Astrocyte (in vitro differentiated cells and primary cell): ENCODE results near the gene ATXN7L1. TPM values are rescaled to one million over a fixed set of nuclear protein-coding genes. Genes with fewer than 3 reads are reported as not detected.

Experiments
- DNase-seq: peaks from one replicate; pipeline ENCODE4 v3.0.0-alpha.2; 2010; ENCODE audit warnings: low read depth
- FAIRE-seq: peaks from 2 replicates; lab custom pipeline; 2011; peaks lifted over from hg19 to GRCh38; lab: Jason Lieb, UNC
- H2AFZ ChIP-seq: 2 replicates; pipeline ENCODE4 v1.6.0; 2012; ENCODE audit warnings: low read depth, low read length, inconsistent platforms
- H3K27ac ChIP-seq: 2 replicates; pipeline ENCODE4 v1.5.1; 2011; ENCODE audit warnings: low read depth, low read length, inconsistent platforms
- H3K27me3 ChIP-seq: 2 replicates; pipeline ENCODE4 v1.6.0; 2011; ENCODE audit warnings: low read length, inconsistent platforms; ENCODE audit not compliant: insufficient read depth
- H3K36me3 ChIP-seq: 2 replicates; pipeline ENCODE4 v1.5.1; 2011; ENCODE audit warnings: low read length, inconsistent platforms; ENCODE audit not compliant: insufficient read depth
- H3K4me1 ChIP-seq: 2 replicates; pipeline ENCODE4 v1.5.1; 2011; ENCODE audit warnings: low read length, inconsistent platforms; ENCODE audit not compliant: insufficient read depth
- H3K4me2 ChIP-seq: 2 replicates; pipeline ENCODE4 v1.6.0; 2012; ENCODE audit warnings: low read length, inconsistent platforms
- H3K4me3 ChIP-seq: 2 replicates; pipeline ENCODE4 v1.5.1; 2011; ENCODE audit warnings: low read depth, mild to moderate bottlenecking, low read length, inconsistent platforms; ENCODE audit not compliant: insufficient read depth
- H3K79me2 ChIP-seq: 2 replicates; pipeline ENCODE4 v1.6.0; 2012; ENCODE audit warnings: mild to moderate bottlenecking, low read length, inconsistent platforms; ENCODE audit not compliant: insufficient read depth
- H3K9ac ChIP-seq: 2 replicates; pipeline ENCODE4 v1.6.0; 2012; ENCODE audit warnings: mild to moderate bottlenecking, low read length, inconsistent platforms
- H3K9me3 ChIP-seq: 2 replicates; pipeline ENCODE4 v1.5.1; 2012; ENCODE audit warnings: low read depth, mild to moderate bottlenecking, low read length, inconsistent platforms; ENCODE audit not compliant: insufficient read depth
- H4K20me1 ChIP-seq: 2 replicates; pipeline ENCODE4 v1.6.0; 2012; ENCODE audit warnings: low read length, inconsistent platforms; ENCODE audit not compliant: insufficient read depth
- H3K27ac Mint-ChIP-seq: one replicate; pipeline ENCODE4 v1.8.0; 2021; ENCODE audit warnings: mild to moderate bottlenecking, mixed read lengths; ENCODE audit not compliant: unreplicated experiment
- H3K27me3 Mint-ChIP-seq: one replicate; pipeline ENCODE4 v1.8.0; 2021; ENCODE audit warnings: low read depth, mixed read lengths; ENCODE audit not compliant: unreplicated experiment
- H3K36me3 Mint-ChIP-seq: one replicate; pipeline ENCODE4 v1.8.0; 2021; ENCODE audit warnings: low read depth, mixed read lengths; ENCODE audit not compliant: unreplicated experiment
- H3K4me1 Mint-ChIP-seq: one replicate; pipeline ENCODE4 v1.8.0; 2021; ENCODE audit warnings: low read depth, mixed read lengths; ENCODE audit not compliant: unreplicated experiment
- H3K4me3 Mint-ChIP-seq: one replicate; pipeline ENCODE4 v1.8.0; 2021; ENCODE audit warnings: mild to moderate bottlenecking, moderate library complexity, mixed read lengths; ENCODE audit not compliant: unreplicated experiment
- H3K9me3 Mint-ChIP-seq: one replicate; pipeline ENCODE4 v1.8.0; 2021; ENCODE audit warnings: mild to moderate bottlenecking, mixed read lengths; ENCODE audit not compliant: unreplicated experiment
- CTCF ChIP-seq: IDR thresholded peaks from 2 replicates; pipeline ENCODE4 v1.5.1; 2011; ENCODE audit warnings: low read depth, mild to moderate bottlenecking, inconsistent platforms, low read length, moderate library complexity; ENCODE audit not compliant: insufficient read depth
- EZH2 ChIP-seq: IDR thresholded peaks from 2 replicates; pipeline ENCODE4 v1.6.1; 2012; ENCODE audit warnings: mild to moderate bottlenecking, low read length, inconsistent platforms; ENCODE audit not compliant: insufficient read depth
- total RNA-seq: library from RNA; stranded (reverse); gene quantifications from 2 replicates; pipeline ENCODE4 v1.2.1, GENCODE V29; 2021

Gene ATXN7L1
- total RNA-seq, 1 donor from 2014 or later = 7.6 TPM

DNA sequence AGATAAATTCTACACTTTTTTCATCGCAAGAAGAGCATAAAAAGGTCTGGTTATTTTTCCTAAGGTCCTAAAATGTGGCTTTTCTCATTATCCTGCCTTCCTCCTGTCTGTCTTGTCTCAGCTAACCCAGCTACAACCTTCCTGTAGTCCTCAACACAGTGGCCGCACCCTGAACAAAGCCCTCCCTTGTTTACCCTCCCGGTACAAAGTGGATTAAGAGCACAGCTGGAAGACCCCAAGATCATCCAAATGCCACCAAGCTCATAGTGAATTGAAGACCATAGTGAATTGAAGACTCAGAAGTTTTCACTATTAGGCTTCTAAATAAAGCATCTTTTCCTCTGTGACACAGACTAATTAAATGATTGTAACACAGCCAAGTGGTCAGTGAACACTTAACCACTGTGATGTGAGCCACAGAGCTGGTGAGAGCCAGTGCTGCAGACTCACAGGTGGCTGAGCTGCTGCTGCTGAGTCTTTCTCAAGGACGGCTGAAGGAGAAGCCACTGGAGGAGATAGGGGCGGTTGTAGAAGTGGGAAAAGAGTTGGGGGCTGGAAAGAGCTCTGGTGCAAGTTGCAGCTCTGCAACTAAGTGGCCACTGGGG lies 123.6 kb downstream of the ATXN7L1 start:
- no peaks in the 10 kb centered on the region for H3K4me1 ChIP-seq
- TF ChIP-seq EZH2 (no peak), CTCF (no peak)
- no peak overlapping the region for H3K27ac Mint-ChIP-seq
- H3K4me3 Mint-ChIP-seq = no peak overlapping the region
- H4K20me1 ChIP-seq = peaks cover 9% of the 10 kb centered on the region
- no peaks in the 10 kb centered on the region for H3K27me3 ChIP-seq
- DNase-seq (peak; percentile 13), FAIRE-seq (no peak)
- H3K36me3 Mint-ChIP-seq = peaks cover 2% of the 10 kb centered on the region
- H3K27me3 Mint-ChIP-seq = no peaks in the 10 kb centered on the region
- no peak overlapping the region for H3K4me3 ChIP-seq
- H3K36me3 ChIP-seq = no peaks in the 10 kb centered on the region
- no peak overlapping the region for H2AFZ ChIP-seq
- peaks cover 1% of the 10 kb centered on the region for H3K4me1 Mint-ChIP-seq
- no peak overlapping the region for H3K4me2 ChIP-seq
- H3K9me3 Mint-ChIP-seq = no peaks in the 10 kb centered on the region
- no peak overlapping the region for H3K9ac ChIP-seq
- H3K27ac ChIP-seq = no peak overlapping the region
- no peaks in the 10 kb centered on the region for H3K79me2 ChIP-seq
- H3K9me3 ChIP-seq = no peaks in the 10 kb centered on the region

GRCh38 chr7:105751054-105751453 lies 125.3 kb downstream of the ATXN7L1 start:
- Mint-ChIP-seq H3K4me3 (no peak overlapping the region), H3K27ac (no peak overlapping the region), H3K36me3 (peaks cover 2% of the 10 kb centered on the region), H3K27me3 (no peaks in the 10 kb centered on the region), H3K4me1 (peaks cover 1% of the 10 kb centered on the region), H3K9me3 (no peaks in the 10 kb centered on the region)
- H3K27me3 ChIP-seq = no peaks in the 10 kb centered on the region
- TF ChIP-seq CTCF = no peak
- TF ChIP-seq EZH2 = no peak
- no peaks in the 10 kb centered on the region for H3K9me3 ChIP-seq
- no peaks in the 10 kb centered on the region for H3K4me1 ChIP-seq
- no peak for DNase-seq
- no peaks in the 10 kb centered on the region for H3K36me3 ChIP-seq
- H2AFZ ChIP-seq = no peak overlapping the region
- no peak overlapping the region for H3K27ac ChIP-seq
- H3K9ac ChIP-seq = no peak overlapping the region
- no peaks in the 10 kb centered on the region for H3K79me2 ChIP-seq
- FAIRE-seq = no peak
- H3K4me3 ChIP-seq = no peak overlapping the region
- H3K4me2 ChIP-seq = no peak overlapping the region
- H4K20me1 ChIP-seq = peaks cover 9% of the 10 kb centered on the region

- FAIRE-seq (no peak), DNase-seq (no peak)
- no peaks in the 10 kb centered on the region for H3K9me3 Mint-ChIP-seq
These were observed 127.7 kb downstream of the ATXN7L1 start for GRCh38 chr7:105748701-105749100.

More at GRCh38 chr7:105748701-105749100, 127.7 kb downstream of the ATXN7L1 start:
- Histone ChIP-seq H3K4me2 (no peak overlapping the region), H3K79me2 (no peaks in the 10 kb centered on the region), H3K36me3 (no peaks in the 10 kb centered on the region), H3K27me3 (no peaks in the 10 kb centered on the region), H3K4me1 (no peaks in the 10 kb centered on the region), H4K20me1 (peaks cover 8% of the 10 kb centered on the region), H3K4me3 (no peak overlapping the region), H3K9ac (no peak overlapping the region), H3K27ac (no peak overlapping the region), H3K9me3 (no peaks in the 10 kb centered on the region), H2AFZ (no peak overlapping the region)
- H3K4me3 Mint-ChIP-seq = no peak overlapping the region
- no peak for TF ChIP-seq EZH2
- TF ChIP-seq CTCF = no peak
- H3K27me3 Mint-ChIP-seq = no peaks in the 10 kb centered on the region
- H3K27ac Mint-ChIP-seq = no peak overlapping the region
- no peaks in the 10 kb centered on the region for H3K4me1 Mint-ChIP-seq
- peaks cover 4% of the 10 kb centered on the region for H3K36me3 Mint-ChIP-seq
